Measurements from ENCODE around the gene GHSR.

GHSR gene

DNA sequence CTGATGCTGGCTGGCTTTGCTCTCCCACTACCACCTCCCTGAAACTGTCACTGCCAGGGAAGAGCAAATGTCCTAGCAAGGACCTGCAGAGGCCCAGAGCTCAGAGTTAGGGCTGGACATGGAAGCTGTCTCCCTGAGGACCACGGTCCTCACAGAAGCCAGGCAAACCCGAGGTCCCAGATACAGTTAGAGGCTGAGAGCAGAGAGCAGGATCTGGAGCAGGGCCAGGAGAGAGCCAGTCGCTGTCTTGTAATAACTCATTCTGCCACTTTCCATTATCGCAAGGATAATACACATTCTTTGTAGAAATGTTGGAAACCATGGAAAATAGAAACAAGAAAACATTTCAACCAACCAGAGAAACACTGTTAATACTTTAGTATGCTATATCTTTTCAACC, 10.1 kb downstream of the GHSR start:
- DNase-seq: no peak

DNA sequence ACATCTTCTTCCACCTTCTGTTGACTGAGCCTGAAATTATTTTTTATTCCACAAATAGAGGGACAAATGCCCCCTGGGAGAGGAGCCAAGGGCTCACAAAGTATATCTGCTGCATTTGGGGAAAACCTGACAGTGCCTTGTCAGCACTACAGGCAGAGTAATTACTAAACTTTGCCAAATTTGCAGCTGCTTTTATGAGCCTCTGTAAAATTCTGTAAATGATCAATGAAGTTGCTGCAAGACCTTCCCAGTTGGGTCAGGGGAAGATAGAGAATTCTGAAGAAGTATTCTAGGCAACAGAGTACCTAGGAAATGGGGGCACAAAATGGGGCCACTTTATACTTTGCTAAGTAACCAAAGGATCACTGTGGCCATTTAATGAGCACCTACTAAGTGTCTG, 10.5 kb downstream of the GHSR start:
- DNase-seq: no peak

DNA sequence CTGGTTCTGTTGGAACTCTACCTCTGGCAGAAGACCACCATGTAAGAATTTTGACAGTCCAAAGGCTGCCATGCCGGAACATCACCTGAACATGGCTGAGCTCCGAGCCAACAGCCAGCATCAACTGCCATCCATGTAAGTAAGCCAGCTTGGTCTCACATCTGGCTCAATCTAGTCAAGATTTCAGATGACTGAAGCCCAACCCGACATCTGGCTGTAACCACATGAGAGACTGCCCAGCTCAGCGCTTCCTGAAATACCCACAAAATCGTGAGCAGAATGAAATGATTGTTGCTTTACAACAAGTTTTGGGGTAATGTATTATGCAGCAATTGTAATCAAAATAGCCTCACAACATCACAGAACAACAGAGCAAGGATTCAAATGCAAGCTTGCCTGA, 32.9 kb downstream of the GHSR start:
- DNase-seq: no peak

DNA sequence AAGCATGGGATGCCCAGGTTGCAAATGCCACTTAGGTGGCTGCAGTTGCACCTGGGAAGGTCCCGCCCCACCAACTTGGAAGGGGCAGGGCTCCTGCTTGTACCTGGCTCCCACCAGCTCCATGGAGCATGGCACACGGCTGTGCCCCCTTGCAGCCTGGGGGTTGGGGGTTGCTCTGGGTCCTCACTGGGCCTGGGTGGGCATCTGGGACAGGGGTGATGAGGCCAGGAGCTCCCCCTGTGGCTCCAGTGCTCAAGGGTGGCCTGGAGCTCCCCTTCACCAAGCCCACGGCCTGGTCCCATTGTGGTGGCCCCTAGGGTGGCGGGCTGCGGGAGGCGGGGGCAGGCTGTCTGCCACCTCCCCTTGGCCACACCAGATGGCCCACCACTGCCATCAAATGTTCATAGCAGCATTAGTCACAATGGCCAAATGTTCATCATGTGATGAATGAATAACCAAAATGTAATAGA, 36.7 kb downstream of the GHSR start:
- DNase-seq: peak in 1 of 58 donors; percentile 3

DNA sequence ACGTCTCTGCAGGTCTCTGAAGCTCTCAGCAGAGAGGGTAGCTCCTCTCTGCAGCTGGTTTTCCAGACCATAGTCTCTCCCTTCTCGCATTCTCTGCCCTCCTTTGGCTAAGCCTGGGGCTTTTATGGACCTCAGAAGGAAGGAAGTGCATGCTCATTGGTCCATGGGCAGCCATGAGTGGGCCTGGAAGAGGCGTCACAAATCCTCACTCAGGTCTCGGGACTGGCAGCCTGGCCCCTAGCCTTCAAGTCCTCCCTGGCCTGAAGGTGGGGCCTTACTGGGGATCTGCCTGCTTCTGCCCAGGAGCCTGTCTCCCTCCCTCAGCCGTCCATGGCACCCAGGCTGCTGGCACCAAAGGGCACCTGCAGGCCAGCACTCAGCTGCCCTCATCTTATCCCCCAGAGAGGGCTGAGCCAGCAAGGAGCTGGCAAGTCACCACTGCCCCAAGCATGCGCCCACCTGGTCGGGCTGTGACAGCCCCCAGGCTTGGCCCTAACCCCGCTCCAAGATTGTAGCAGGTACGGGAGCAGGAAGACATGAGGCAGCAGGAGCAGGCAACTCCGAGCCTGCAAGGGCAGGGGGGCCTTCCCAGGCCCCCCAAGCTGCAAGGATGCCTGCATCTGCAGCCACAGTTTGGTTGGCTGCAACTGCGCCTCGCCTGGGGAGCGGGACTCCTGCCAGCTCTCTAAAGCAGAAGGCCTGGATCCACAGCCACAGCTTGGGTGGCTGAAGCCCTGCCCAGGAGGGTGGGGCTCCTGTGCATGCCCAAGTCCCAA, 37.4 kb downstream of the GHSR start:
- no peak for DNase-seq

DNA sequence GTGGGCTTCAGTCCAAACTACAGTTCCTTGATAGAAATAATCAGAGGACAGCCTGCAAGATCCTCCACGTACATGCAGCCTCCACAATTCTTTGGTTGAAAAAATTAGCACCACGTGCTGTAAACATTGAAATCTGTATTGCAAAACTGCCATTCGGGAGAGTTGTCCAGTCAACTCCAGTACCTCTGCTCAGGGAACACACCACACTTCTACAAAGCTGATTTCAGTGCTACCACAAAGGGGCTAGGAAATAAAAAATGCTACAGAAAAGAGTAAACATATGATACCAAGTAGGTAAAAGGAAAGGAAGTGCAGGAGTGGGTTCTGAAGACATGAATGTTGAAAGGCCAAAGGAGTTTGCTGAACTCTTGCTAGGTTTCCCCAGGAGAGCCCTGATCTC, 40.4 kb downstream of the GHSR start:
- no peak for DNase-seq

DNA sequence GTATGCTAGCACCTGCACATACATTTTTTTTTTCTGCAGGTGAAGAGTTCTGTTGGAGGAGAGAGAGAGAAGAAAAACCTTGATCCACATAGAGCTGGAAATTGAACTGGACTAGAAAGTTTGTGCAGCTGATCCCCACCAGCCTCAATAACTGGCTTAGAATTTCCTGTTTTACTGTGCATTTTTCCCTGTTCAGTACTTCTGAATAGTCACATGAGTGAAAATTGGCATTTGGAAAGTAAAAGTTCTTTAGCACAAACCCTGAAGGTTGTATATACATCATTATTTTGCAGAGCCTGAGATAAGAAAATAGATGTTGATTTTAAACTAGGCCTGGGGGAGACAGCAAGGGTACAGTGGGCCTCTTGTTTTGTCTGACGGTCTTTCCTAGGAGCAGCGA, 42.3 kb downstream of the GHSR start:
- no peak for DNase-seq

DNA sequence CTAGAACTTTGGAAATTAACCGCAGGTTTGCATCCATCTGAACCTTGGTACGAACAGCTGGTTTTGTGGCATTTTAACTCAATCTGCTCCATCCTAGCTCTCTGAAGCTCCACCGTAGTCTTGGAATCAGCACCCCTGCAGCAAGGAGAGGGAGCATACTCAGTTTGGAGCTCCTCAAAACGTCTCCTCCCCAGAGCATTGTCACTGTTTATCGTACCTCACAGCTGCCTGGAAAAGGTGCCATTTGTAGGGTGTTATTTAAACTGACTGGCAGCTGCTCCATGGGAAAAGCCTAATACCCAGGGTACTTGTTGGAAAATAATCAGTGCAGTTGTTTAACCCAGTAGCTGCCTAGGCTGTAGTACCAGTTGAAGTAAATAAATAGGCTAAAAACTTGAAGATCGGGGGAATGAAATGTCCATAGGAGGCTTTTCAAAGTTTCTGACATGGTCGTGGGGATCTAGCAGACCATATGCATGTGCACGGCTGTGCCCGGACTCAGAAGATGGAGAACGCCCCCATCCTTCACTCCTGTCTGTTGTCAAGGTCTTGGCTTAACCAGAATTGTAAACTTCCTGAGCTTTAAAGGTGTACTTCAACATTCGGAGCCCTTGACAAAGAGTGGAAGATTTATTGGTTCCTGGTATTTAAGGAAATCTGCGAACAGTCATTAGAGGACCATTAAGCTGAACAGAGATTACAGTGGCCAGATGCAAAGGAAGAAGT, 43.9 kb downstream of the GHSR start:
- no peak for DNase-seq

DNA sequence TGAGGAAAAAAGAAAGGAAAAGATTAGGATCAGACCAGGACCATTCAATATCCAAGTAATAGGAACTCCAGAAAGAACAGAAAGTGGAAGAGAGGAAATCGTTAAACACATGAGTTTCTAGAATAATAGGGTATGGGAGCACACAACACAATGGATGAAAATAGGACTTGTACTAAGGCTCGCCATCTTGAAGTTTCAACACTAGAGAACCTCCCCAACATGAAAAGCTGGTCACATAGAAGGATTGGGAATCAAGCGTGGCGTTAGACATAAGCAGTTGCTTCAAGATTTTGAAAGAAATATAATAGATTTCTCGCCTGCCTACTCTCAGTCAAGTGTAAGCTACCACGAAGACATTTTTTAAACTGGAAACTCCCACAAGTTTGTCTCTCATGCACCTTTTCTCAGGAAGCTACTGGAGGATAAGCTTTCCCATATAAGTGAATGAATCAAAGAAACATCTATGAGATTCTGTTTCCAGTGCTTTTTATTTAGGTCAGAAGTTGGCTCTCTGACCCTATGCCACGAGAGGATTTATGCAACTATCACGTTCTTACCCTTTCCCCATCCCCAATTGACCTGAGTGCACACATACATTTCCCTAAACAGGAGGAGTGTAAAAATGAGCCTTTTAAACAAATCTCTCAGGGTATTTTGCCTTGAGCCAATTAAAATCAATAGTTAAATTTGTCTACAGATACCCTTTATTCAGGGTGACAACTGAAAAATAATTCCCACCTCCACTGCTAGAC, 45.2 kb downstream of the GHSR start:
- no peak for DNase-seq

DNA sequence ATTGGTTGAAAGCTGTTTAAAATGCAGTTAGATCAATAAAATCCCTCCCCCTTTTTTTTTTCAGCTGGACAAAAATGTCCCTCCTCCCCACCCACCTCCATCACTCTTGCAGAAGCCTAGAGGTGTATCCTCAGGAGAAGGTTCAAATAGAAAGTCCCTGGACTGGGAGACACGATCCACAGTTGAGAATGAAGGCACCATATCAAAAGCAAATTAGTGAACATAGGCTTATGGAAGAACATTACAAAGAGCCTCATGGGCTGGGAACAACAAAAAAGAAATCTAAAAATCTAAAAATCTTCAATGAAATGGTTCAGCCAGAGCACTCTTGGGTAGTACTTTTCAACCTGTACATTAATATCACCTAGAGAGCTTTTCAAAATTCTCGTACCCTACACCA, 46.2 kb downstream of the GHSR start:
- no peak for DNase-seq

DNA sequence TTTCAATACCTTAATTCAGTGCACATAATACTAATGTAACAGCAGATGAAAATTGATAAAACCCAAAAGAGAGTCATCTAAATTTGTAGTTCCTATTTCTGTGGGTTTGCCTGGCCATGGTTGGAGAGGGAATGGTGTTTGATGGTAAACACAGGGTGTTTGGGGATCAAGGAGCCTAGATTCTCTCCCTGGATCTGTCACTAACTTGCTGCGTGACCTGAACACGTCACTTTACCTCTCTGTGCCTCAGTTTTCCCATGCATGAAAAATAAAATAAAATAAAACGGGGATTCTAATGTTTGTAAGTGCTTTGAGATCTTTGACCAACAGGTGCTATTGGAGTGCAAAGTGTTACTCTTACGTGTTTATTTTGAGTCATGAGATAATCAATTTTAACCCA, 49.8 kb downstream of the GHSR start:
- no peak for DNase-seq

DNA sequence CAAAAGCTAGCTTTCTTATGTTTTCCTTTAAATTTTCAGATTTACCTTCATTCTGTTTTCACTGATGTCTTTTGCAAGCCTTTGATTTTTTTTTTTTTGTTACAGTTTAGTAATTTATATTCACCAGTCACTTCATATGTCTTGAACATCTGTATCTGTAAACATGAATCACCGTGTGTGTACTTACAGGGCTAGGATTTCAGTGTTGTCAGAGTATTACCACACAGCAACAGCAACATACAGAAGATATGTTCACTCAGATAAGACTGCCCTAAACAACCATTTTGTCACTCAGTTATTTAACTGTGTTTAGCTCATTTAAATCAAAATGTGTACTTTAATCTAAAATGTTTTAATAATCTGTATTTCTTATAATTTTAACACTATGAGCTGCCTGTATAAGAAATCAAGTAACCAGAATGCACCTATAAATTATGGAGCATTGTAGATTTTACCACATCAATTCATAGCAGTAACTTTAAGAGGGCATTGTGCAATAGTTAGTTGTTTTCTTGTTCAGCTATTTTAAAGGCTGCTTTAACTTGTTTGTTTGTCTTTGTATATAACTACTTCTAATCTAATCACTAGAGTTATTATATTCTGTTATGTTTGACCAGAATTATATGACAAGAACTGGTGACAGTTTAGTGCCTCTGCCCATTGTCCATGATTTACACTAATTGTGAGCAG, 50.4 kb downstream of the GHSR start:
- DNase-seq: no peak

DNA sequence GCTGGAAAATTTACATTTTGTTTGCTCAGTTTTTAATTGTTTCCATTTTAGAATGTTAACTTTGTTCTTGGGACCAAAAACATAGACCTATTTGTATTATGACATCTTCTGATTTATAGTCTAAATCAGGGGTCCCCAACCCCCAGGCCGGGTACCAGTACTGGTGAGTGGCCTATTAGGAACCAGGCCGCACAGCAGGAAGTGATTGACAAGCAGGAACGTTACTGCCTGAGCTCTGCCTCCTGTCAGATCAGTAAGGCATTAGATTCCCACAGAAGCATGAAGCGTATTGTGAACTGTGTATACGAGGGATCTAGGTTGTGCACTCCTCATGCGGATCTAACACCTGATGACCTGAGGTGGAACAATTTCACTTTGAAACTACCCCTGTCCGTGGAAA, 51.9 kb downstream of the GHSR start:
- DNase-seq: no peak

DNA sequence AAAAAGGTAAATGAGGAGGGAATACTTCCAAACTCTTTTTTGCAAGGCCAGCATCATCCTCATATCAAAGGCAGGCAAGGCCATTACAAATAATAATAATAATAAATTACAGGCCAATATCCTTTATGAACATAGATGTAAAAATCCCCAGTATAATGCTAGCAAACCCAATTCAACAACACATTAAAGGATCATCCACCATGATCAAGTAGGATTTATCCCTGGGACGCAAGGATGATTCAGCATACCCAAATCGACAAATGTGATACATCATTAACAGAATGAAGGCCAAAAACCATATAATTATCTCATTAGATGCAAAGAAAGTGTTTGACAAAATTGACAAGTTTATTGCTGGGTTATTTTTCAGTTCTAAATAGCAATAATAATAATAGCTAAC, 53.6 kb downstream of the GHSR start:
- DNase-seq: no peak
